Muscle layer of duodenum (tissue), 2 donors: ENCODE results near the gene NFKB2.

Experiments used
- H3K27ac ChIP-seq: one replicate; pipeline ENCODE4 v1.7.0; 2013; ENCODE audit warnings: mild to moderate bottlenecking, low read length
- H3K27me3 ChIP-seq: one replicate; pipeline ENCODE4 v1.7.0; 2013; ENCODE audit warnings: low read depth, mild to moderate bottlenecking, control low read depth, low read length
- H3K36me3 ChIP-seq, 2 donors: one replicate each; pipeline ENCODE4 v1.7.0; 2013; ENCODE audit warnings: low read length in 2 of 2, control low read depth in 1 of 2, mild to moderate bottlenecking in 1 of 2; ENCODE audit not compliant: insufficient read depth in 2 of 2, control insufficient read depth in 1 of 2
- H3K4me1 ChIP-seq, 2 donors: one replicate each; pipeline ENCODE4 v1.7.0; 2013; ENCODE audit warnings: low read length in 2 of 2, mild to moderate bottlenecking in 2 of 2, control low read depth in 1 of 2, moderate library complexity in 1 of 2; ENCODE audit not compliant: insufficient read depth in 2 of 2, control insufficient read depth in 1 of 2
- H3K4me3 ChIP-seq, 2 donors: one replicate each; pipeline ENCODE4 v1.7.0; 2013; ENCODE audit warnings: low read length in 2 of 2, low read depth in 1 of 2, mild to moderate bottlenecking in 1 of 2
- H3K9me3 ChIP-seq, 2 donors: one replicate each; pipeline ENCODE4 v1.7.0; 2013; ENCODE audit warnings: low read length in 2 of 2, control low read depth in 1 of 2, mild to moderate bottlenecking in 1 of 2; ENCODE audit not compliant: control insufficient read depth in 1 of 2
- donor health status: healthy.

Gene NFKB2

GRCh38 chr10:102431452-102432124 is 36.1 kb downstream of the NFKB2 start:
- no peaks in the 10 kb centered on the region for H3K36me3 ChIP-seq
- H3K27me3 ChIP-seq: no peaks in the 10 kb centered on the region
- peak overlapping the region; percentile 79 for H3K27ac ChIP-seq
- peak overlapping the region; percentile 87 to 93 for H3K4me3 ChIP-seq
- peaks cover 9 to 13% of the 10 kb centered on the region in 2 donors for H3K4me1 ChIP-seq
- no peaks in the 10 kb centered on the region for H3K9me3 ChIP-seq

- Histone ChIP-seq H3K27me3 (no peaks in the 10 kb centered on the region), H3K4me1 (peaks cover 11 to 13% of the 10 kb centered on the region in 2 donors), H3K36me3 (no peaks in the 10 kb centered on the region), H3K27ac (peak within 1 kb of the TSS; percentile 79), H3K4me3 (peak within 1 kb of the TSS; percentile 87 to 93), H3K9me3 (no peaks in the 10 kb centered on the region)
Observed at GRCh38 chr10:102432162-102432950, 36.9 kb downstream of the NFKB2 start, which contains the start of gene CUEDC2. TSS of gene CUEDC2 (minus strand) at chr10:102432574. CDS start at chr10:102425188, 7,386 bp downstream.

- Histone ChIP-seq H3K27ac (no peak overlapping the region), H3K9me3 (no peaks in the 10 kb centered on the region), H3K4me1 (peaks cover 11 to 13% of the 10 kb centered on the region in 2 donors), H3K36me3 (no peaks in the 10 kb centered on the region), H3K27me3 (no peaks in the 10 kb centered on the region), H3K4me3 (no peak overlapping the region)
Observed at GRCh38 chr10:102433619-102434046, 38.1 kb downstream of the NFKB2 start.

- H3K36me3 ChIP-seq: no peaks in the 10 kb centered on the region
- peaks cover 11 to 13% of the 10 kb centered on the region in 2 donors for H3K4me1 ChIP-seq
- H3K27ac ChIP-seq: peak overlapping the region; percentile 75
- H3K4me3 ChIP-seq: no peak overlapping the region
- H3K27me3 ChIP-seq: no peaks in the 10 kb centered on the region
- H3K9me3 ChIP-seq: no peaks in the 10 kb centered on the region
Observed at GRCh38 chr10:102434394-102435132, 39.1 kb downstream of the NFKB2 start.

DNA sequence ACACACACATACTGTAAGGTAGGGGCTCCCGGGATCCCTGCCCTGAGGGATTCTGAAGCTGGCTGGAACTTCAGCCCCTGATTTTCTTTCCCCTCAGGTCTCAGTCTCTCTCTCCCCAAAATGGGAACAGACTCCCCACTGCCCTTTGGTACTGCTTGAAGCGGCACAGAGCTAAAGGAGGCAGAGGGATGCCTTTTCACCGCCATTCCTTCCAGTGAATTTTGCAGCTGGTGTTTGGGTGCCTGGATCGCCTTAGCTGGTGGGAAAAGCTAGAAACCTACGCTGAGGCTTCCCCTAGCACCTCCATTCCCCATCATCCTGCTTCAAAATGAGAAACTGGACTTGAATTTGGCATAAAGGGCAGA is 39.6 kb downstream of the NFKB2 start:
- H3K36me3 ChIP-seq: no peaks in the 10 kb centered on the region
- H3K4me1 ChIP-seq: peaks cover 11 to 13% of the 10 kb centered on the region in 2 donors
- no peaks in the 10 kb centered on the region for H3K9me3 ChIP-seq
- H3K27me3 ChIP-seq: no peaks in the 10 kb centered on the region
- no peak overlapping the region for H3K4me3 ChIP-seq
- peak overlapping the region; percentile 75 for H3K27ac ChIP-seq

GRCh38 chr10:102435529-102436233 is 40.2 kb downstream of the NFKB2 start:
- H3K27me3 ChIP-seq: no peaks in the 10 kb centered on the region

GRCh38 chr10:102436312-102436711 is 40.8 kb downstream of the NFKB2 start:
- H3K36me3 ChIP-seq: no peaks in the 10 kb centered on the region
- H3K27ac ChIP-seq: no peak overlapping the region
- H3K4me1 ChIP-seq: peaks cover 10% of the 10 kb centered on the region in 2 donors
- H3K4me3 ChIP-seq: peak overlapping the region; percentile 37 to 45
- H3K9me3 ChIP-seq: no peaks in the 10 kb centered on the region
- H3K27me3 ChIP-seq: no peaks in the 10 kb centered on the region

More at GRCh38 chr10:102435529-102436233, 40.2 kb downstream of the NFKB2 start:
- H3K27ac ChIP-seq: peak overlapping the region; percentile 75
- no peaks in the 10 kb centered on the region for H3K36me3 ChIP-seq
- no peaks in the 10 kb centered on the region for H3K9me3 ChIP-seq
- H3K4me3 ChIP-seq: peak overlapping the region; percentile 37 to 45
- peaks cover 11 to 13% of the 10 kb centered on the region in 2 donors for H3K4me1 ChIP-seq

- H3K9me3 ChIP-seq: no peaks in the 10 kb centered on the region
- no peaks in the 10 kb centered on the region for H3K27me3 ChIP-seq
- H3K4me3 ChIP-seq: no peak overlapping the region
- H3K36me3 ChIP-seq: no peaks in the 10 kb centered on the region
- peaks cover 0 to 5% of the 10 kb centered on the region in 2 donors for H3K4me1 ChIP-seq
- H3K27ac ChIP-seq: no peak overlapping the region
Observed at GRCh38 chr10:102437515-102437914, 42.0 kb downstream of the NFKB2 start.

- no peak overlapping the region for H3K4me3 ChIP-seq
- no peak overlapping the region for H3K27ac ChIP-seq
Observed at GRCh38 chr10:102438374-102438773, 42.9 kb downstream of the NFKB2 start.

GRCh38 chr10:102444851-102445250 is 49.3 kb downstream of the NFKB2 start:
- no peaks in the 10 kb centered on the region for H3K36me3 ChIP-seq
- H3K4me3 ChIP-seq: no peak overlapping the region
- no peaks in the 10 kb centered on the region for H3K27me3 ChIP-seq
- H3K4me1 ChIP-seq: no peaks in the 10 kb centered on the region
- no peak overlapping the region for H3K27ac ChIP-seq
- H3K9me3 ChIP-seq: no peaks in the 10 kb centered on the region

More at GRCh38 chr10:102438374-102438773, 42.9 kb downstream of the NFKB2 start:
- no peaks in the 10 kb centered on the region for H3K9me3 ChIP-seq
- H3K36me3 ChIP-seq: no peaks in the 10 kb centered on the region
- H3K4me1 ChIP-seq: peaks cover 0 to 5% of the 10 kb centered on the region in 2 donors
- H3K27me3 ChIP-seq: no peaks in the 10 kb centered on the region
